ENCODE results near the gene PSAPL1. TPM values are rescaled to one million over a fixed set of nuclear protein-coding genes. Genes with fewer than 3 reads are reported as not detected.

Gene PSAPL1
- total RNA-seq, 2 experiments from 2014 or later, result not detected

DNA sequence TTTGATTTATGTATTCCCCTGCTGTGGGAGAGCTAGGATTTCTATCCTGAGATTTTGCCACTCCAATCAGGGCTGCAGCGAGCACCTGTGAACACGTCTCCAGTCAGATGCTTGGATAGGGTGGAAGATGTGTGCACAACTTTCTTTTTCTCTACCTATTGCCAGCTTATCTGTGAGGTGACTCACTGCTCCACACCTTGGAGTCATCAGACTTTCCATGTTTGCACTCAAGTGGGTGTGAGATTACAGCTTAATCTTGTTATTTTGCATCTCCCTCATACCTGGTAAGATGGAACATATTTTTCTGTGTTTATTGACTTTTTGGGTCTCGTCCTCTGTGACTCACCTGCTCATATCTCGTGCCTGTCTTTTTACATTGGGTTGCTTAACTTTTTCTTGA lies 32.2 kb downstream of the PSAPL1 start:
- Mint-ChIP-seq H3K27ac (no peak overlapping the region), H3K4me3 (no peak overlapping the region), H3K36me3 (no peaks in the 10 kb centered on the region), H3K4me1 (ENCODE audit: low read depth) (no peaks in the 10 kb centered on the region), H3K27me3 (peaks cover 18% of the 10 kb centered on the region), H3K9me3 (peaks cover 3% of the 10 kb centered on the region)
- intact Hi-C loops (cut with micrococcal nuclease), result no loop called here
- CTCF ChIA-PET, result no interaction called here
- no peak for DNase-seq
- POLR2A ChIA-PET, result no interaction called here

DNA sequence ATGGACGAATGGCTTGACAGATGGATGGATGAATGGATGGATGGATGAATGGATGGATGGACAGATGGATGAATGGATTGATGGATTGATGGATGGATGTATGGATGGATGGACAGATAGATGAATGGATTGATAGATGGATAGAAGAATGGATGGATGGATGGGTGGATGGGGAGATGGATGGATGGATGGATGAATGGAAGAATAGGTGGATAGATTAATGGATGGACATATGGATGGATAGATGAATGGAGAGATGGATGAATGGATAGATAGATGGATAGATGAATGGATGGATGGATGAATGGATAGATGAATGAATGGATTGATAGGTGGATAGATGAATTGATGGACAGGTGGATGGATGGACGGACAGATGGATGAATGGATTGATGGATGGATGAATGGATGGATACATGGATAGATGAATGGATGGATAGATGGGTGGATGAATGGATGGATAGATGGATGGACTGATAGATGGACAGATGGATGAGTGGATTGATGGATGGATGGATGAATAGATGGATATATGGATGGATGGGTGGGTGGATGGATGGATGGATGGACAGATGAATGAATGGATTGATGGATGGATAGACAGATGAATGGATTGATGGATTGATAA lies 33.9 kb downstream of the PSAPL1 start:
- H3K4me3 Mint-ChIP-seq, result no peak overlapping the region
- ChIA-PET CTCF (no interaction called here), POLR2A (no interaction called here)
- no peak overlapping the region for H3K27ac Mint-ChIP-seq
- intact Hi-C loops (cut with micrococcal nuclease), result no loop called here
- no peak for DNase-seq
- peaks cover 18% of the 10 kb centered on the region for H3K27me3 Mint-ChIP-seq
- H3K9me3 Mint-ChIP-seq, result no peaks in the 10 kb centered on the region
- no peaks in the 10 kb centered on the region for H3K4me1 Mint-ChIP-seq (ENCODE audit: low read depth)
- no peaks in the 10 kb centered on the region for H3K36me3 Mint-ChIP-seq

DNA sequence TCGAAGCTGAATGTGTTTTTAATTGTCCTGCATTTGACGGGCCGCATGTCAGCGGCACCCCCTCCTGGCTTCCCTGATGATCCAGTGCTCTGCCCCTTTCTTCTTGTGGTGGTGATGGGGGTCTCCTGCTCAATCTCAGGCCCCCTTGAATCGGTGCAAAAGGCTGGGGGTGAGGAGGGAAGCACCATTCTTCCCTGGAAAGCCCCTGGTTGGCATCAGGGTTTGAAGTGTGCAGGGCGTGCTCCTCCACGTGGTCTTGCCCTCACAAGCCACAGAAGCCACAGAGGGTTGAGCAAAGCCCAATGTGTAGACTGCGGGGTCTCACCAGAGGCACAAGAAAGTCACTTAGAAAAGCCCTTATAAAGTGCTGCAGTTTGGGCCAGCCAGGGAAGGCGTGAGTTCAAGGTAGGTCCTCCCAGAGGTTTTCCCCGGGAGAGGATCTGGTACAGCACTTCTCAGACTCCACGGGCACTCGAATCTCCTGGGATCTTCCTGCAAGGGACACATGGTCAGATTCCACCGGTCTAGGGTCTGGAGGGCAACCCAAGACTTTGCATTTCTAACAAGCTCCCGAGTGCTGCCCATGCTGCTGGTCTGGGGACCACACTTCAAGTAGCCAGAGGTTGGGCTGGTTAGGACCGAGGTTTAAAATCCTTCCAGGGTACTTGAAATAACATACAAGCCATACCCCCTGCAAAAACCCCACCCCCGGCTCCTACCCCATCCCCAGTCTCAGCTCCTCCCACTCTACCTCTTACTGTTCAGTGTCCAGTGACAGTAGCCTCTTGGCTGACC lies 35.1 kb downstream of the PSAPL1 start:
- Mint-ChIP-seq H3K27me3 (peaks cover 18% of the 10 kb centered on the region), H3K4me3 (no peak overlapping the region), H3K4me1 (ENCODE audit: low read depth) (no peaks in the 10 kb centered on the region), H3K9me3 (no peaks in the 10 kb centered on the region), H3K27ac (no peak overlapping the region), H3K36me3 (no peaks in the 10 kb centered on the region)
- ChIA-PET CTCF (no interaction called here), POLR2A (no interaction called here)
- intact Hi-C loops (cut with micrococcal nuclease), result no loop called here
- DNase-seq, result no peak

DNA sequence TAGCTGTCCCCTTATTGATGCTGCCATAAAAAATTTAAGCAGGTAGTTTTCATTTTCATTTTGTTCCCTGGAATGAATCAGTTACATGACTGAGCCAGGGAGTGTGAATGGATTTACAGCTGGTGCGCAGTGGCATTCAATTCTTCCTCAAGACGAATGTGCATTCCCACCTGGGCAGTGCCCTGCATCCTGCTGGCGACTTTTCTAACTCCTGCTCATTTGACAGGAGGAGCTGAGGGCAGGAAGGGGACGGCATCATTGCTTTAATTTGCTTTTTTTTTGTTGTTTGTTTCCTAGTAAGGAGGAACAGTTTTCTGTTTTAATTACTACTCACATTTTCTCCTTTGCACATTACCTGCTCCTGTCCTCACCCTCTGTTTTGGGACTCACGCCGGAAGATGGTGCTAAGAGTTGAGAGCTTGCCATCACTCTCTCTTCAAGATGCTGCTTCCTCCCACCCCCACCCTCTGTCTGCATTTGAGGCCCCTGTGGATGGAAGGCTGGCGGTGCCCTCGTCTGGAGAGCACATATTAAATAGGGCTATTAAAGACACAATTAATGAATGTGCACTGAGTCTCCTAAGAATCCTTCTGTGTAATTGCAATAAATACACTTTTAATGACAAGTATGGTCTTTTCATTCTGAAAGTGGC lies 35.8 kb downstream of the PSAPL1 start:
- peaks cover 16% of the 10 kb centered on the region for H3K27me3 Mint-ChIP-seq
- no peaks in the 10 kb centered on the region for H3K4me1 Mint-ChIP-seq (ENCODE audit: low read depth)
- no peak overlapping the region for H3K27ac Mint-ChIP-seq
- POLR2A ChIA-PET, result no interaction called here
- CTCF ChIA-PET, result no interaction called here
- H3K9me3 Mint-ChIP-seq, result no peaks in the 10 kb centered on the region
- no peak for DNase-seq
- H3K4me3 Mint-ChIP-seq, result no peak overlapping the region
- H3K36me3 Mint-ChIP-seq, result no peaks in the 10 kb centered on the region
- intact Hi-C loops (cut with micrococcal nuclease), result no loop called here

DNA sequence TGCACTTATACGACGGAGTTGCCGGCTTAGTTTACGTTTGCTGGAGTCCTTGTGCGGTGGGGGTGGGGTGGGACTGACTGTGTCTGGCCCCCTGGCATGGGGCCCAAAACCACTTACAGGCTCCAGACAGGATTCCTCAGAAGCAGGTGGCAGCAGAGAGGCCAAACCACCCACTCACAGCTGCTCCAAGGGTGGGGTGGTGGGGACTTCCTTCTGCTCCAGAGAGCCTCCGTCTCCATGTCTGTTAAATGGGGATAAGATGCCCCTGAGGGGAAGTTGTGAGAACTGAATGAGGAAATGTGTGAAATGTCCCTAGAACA lies 36.7 kb downstream of the PSAPL1 start:
- CTCF ChIA-PET, result no interaction called here
- no peaks in the 10 kb centered on the region for H3K4me1 Mint-ChIP-seq (ENCODE audit: low read depth)

DNA sequence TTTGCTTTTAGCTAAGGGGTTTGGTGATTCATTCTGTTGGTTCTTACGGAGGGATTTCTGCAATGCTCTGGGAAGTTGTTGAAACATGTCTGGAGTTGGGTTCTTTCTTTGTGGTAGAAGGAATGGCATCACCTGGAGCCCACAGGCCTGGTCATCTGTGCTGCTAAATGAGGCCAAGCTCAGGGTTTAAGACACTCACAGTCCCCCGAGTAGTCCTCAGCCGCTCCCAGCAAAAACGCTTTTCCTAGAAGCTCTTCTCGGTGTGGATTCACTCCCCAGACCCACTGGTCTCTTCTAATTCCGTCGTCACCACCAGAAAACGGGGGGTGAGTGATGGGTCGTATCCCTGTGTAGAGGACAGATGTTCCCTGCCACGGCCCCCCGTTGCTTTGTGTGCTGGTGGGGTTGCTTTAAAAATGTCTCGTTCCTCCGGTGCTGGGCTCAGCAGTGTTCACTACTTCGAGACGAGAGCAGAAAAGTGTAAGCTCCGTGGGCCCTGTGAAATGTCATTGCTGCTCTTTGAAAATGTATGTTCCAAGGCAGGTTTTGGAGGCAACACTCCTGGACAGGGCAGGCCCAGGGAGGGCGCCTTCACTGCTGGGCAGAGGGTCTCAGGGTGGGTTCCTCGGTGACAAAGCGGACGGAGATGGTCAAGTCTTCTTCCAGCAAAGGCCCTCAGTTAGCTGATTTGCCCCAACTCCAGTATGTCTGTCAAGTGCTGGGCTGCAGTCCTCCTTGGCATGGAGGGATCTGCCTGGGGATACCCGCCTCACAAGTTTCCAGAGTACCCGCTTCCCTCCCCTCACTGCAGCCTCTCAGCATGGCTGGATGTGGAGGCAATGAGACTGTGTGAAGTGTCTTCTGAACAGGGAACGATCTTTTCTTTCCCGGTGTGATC lies 37.3 kb downstream of the PSAPL1 start:
- peaks cover 21% of the 10 kb centered on the region for H3K27me3 Mint-ChIP-seq
- no peaks in the 10 kb centered on the region for H3K4me1 Mint-ChIP-seq (ENCODE audit: low read depth)
- H3K27ac Mint-ChIP-seq, result no peak overlapping the region
- no peak overlapping the region for H3K4me3 Mint-ChIP-seq
- CTCF ChIA-PET, result no interaction called here
- POLR2A ChIA-PET, result no interaction called here
- H3K9me3 Mint-ChIP-seq, result no peaks in the 10 kb centered on the region
- intact Hi-C loops (cut with micrococcal nuclease), result no loop called here
- no peaks in the 10 kb centered on the region for H3K36me3 Mint-ChIP-seq
- no peak for DNase-seq

More for the DNA sequence above, 36.7 kb downstream of the PSAPL1 start:
- H3K9me3 Mint-ChIP-seq, result no peaks in the 10 kb centered on the region
- peaks cover 21% of the 10 kb centered on the region for H3K27me3 Mint-ChIP-seq
- H3K4me3 Mint-ChIP-seq, result no peak overlapping the region
- no peak for DNase-seq
- no peak overlapping the region for H3K27ac Mint-ChIP-seq
- POLR2A ChIA-PET, result no interaction called here
- H3K36me3 Mint-ChIP-seq, result no peaks in the 10 kb centered on the region
- intact Hi-C loops (cut with micrococcal nuclease), result no loop called here

DNA sequence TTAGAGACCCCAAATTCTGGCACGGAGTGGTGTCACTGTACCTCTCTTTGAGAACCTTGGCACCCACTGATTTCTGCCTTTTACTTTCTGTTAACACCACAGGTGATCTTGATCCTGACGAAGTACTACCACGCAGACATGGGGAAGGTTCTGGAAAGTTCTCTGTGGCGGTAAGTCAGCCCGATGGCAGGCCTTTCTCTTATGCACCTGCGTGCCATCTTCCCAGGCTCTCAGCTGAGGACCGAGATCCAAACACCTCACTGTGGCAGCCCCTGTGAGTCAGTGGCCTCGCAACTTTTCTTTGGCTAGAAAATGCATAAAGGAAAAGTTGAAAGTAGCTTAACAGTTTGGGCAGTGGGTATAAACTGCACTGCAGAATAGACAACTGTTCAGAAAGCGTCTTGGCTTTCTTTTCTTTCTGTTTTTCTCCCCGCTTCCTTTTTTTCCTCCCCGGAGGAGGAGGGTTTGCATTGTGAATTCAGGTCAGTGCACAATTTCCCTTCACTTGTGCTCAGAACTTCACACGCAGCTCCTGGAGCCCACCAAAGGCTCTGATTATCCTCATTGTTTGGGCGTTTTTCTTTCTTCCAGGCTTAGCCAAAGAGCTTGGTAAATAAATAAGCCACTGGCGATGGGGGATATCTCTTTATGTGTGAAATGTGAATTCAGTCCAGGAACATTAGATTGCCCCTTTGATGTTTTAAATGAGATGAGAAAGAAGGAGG lies 38.4 kb downstream of the PSAPL1 start:
- Mint-ChIP-seq H3K36me3 (no peaks in the 10 kb centered on the region), H3K4me1 (ENCODE audit: low read depth) (no peaks in the 10 kb centered on the region), H3K4me3 (no peak overlapping the region), H3K9me3 (no peaks in the 10 kb centered on the region), H3K27me3 (peaks cover 21% of the 10 kb centered on the region), H3K27ac (no peak overlapping the region)
- POLR2A ChIA-PET, result no interaction called here
- intact Hi-C loops (cut with micrococcal nuclease), result no loop called here
- CTCF ChIA-PET, result no interaction called here
- DNase-seq, result no peak

DNA sequence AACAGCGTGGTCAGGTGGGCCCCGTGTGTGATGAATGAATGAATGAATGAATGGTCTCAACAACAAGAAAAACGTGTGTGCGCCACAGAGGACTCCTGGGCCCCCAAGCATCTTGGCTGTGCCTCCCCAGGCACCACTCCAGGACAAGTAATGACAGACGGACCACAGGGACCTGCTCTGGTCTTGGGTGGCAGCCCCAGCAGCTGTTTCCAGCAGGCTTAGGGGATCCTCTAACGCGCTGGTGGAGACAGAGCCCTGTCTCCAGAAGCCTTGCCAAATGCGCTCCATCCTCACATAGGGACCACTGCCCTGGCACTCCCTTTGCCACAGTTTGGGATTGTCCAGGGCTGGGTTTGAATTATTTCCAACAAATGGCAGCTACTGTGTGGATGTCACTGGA lies 39.1 kb downstream of the PSAPL1 start:
- DNase-seq, result no peak
- CTCF ChIA-PET, result no interaction called here
- H3K27ac Mint-ChIP-seq, result no peak overlapping the region
- H3K27me3 Mint-ChIP-seq, result peaks cover 15% of the 10 kb centered on the region
- POLR2A ChIA-PET, result no interaction called here
- intact Hi-C loops (cut with micrococcal nuclease), result no loop called here
- no peak overlapping the region for H3K4me3 Mint-ChIP-seq
- no peaks in the 10 kb centered on the region for H3K36me3 Mint-ChIP-seq
- H3K9me3 Mint-ChIP-seq, result no peaks in the 10 kb centered on the region
- no peaks in the 10 kb centered on the region for H3K4me1 Mint-ChIP-seq (ENCODE audit: low read depth)

DNA sequence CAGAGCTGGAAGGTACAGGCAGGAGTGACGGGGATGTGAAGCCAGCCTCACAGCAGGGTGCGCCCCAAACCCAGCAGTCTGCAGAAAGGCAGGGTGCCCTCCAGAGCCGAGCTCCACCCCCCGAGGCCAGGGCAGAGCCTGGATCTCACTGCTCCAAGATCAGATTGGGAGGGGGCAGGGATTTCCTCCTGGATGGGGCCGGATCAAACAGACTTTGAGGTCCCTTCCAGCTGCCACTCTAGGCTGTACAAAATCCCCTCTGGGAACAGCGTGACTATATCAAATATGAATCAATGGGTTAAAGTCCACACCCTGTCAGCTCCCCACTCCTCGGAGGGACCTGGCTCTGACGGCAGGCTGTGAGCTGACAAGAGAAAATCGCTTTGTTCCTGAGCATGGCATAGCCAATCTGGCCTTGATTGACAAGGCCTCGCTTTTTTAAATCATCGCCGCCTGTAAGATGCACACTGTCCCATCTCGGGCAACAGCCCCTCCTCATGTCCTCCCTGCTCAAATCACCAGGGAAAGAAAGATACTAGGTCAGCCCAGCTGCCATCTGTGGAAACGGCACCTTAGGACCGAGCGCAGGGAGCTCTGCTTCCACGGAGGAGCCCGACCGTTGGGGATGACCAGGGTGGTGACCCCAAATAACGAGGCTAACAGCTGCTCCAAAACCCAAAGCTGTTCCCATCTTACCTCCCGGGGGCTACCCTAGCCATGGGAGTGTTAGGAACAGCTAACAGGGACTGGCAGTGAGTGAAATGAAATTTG lies 39.9 kb downstream of the PSAPL1 start:
- H3K4me3 Mint-ChIP-seq, result no peak overlapping the region
- no peaks in the 10 kb centered on the region for H3K9me3 Mint-ChIP-seq
- peaks cover 12% of the 10 kb centered on the region for H3K27me3 Mint-ChIP-seq
- CTCF ChIA-PET, result no interaction called here
- DNase-seq, result no peak
- no peaks in the 10 kb centered on the region for H3K4me1 Mint-ChIP-seq (ENCODE audit: low read depth)
- H3K36me3 Mint-ChIP-seq, result no peaks in the 10 kb centered on the region
- POLR2A ChIA-PET, result no interaction called here
- H3K27ac Mint-ChIP-seq, result no peak overlapping the region
- intact Hi-C loops (cut with micrococcal nuclease), result no loop called here

DNA sequence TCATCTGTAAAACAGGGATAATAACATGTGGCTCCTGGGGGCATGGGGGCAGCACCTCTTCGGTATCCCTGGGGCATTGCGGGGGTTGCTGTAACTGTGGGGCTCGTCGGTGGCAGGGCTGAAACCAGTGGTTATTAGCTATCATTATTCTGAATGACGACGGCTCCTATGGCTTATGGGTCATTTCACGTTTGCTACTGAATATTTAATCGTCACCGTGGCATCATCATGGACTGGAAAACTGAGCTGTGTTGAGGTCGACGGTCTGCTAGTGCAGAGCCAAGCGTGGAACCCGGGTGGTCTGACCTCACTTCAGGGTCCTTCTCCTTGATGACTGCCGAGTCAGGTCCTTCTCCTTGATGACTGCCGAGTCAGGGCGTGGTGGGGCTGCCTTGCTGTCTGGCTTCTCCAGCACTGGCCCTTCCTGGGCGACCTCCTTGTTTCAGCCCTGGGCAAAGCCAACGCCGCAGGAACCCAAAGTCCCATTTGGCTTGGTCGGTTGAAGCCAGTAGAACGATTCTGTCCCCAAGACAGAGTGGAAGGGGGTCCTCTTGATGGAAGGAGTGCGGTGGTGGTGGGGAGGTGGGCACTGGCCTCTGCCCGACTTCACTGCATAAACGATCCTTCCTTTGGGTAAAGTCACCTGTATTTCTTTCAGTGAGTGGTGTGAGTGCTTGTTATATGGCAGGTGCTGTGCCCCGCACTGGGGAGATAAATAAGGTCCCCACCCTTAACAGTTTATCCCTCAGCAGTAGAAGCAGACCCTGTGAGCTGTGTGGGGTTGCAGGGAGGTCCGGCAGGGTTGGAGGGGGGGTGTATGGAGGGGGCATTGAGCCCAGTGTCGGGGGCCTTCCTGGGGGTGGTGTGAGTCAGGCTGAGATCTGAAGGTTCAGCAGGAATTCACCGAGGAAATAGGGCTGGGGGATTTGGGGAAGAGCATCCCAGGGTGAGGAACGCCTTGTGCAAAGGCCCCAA lies 40.8 kb downstream of the PSAPL1 start:
- no peak for DNase-seq
- Mint-ChIP-seq H3K27ac (no peak overlapping the region), H3K9me3 (no peaks in the 10 kb centered on the region), H3K4me1 (ENCODE audit: low read depth) (no peaks in the 10 kb centered on the region), H3K36me3 (no peaks in the 10 kb centered on the region), H3K27me3 (peaks cover 9% of the 10 kb centered on the region), H3K4me3 (no peak overlapping the region)
- ChIA-PET CTCF (no interaction called here), POLR2A (no interaction called here)
- intact Hi-C loops (cut with micrococcal nuclease), result no loop called here
